Measurements from ENCODE around the gene DTNA. TPM values are rescaled to one million over a fixed set of nuclear protein-coding genes. Genes with fewer than 3 reads are reported as not detected.
"Not testable (repeated sequence)": the region's sequence is repeated elsewhere in the genome, so short reads cannot be mapped to it uniquely, and the experiment has no call there.

DTNA gene
- 0.05 TPM for polyA plus RNA-seq (2013)

DNA sequence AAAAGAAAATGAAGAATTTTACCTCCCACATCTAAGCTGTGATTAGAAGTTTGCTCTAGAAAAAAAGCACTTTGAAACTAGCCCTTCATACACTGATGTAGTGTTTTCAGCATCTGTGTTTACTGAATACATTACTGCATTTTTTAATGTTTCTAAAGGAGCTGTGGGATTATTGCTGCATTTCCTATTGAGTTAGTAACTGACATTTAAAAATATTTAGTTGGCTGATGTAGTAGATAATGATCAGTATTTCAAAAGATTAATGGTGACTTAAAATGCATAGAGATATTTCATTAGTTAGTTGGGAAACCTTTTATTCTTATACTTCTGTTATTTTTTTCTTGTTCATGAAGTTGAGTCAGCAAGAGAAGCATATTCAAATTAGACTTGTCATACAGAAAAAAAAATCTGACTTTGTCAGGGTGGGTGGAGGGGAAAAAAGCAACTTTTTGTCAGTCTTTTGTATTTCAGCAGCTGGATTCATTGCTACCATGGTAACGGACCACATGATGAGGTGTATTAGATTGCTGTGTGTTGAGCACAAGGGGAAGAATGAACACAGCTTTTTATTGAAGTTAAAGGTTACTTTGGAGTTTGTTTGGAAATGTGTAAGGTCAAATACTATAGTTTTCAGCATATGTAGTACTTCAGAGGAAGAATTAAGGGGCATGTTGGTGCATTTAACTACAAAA lies at the start of gene DTNA:
Gene DTNA, plus strand, starts transcription at position 549 of the 692 bp plus-strand sequence. CDS start 45,679 bp downstream, outside the sequence.
- H3K4me1 ChIP-seq (ENCODE audit: control extremely low read depth in 1 of 4, control insufficient read depth in 4 of 4, insufficient read depth in 4 of 4, low read length in 3 of 4), result no peaks in the 10 kb centered on the region
- peaks cover 0 to 3% (median 2%) of the 10 kb centered on the region in 5 experiments for H3K27me3 ChIP-seq (replicated peaks in 2 of 5; ENCODE audit: control insufficient read depth in 4 of 5, insufficient read depth in 5 of 5, low read length in 4 of 5)
- ChIA-PET POLR2A (no interaction called here), CTCF (interaction anchor here (0.9 to 1.1 kb wide), 2 partner anchors 20 to 21 kb away, joined by 3 read pairs; no protein-coding TSS in a partner anchor)
- no peak within 1 kb of the TSS for H3K4me3 ChIP-seq (ENCODE audit: control insufficient read depth in 1 of 7, extremely low read depth in 1 of 7, insufficient read depth in 4 of 7, low read depth in 2 of 7, low read length in 6 of 7)
- no peaks in the 10 kb centered on the region for H3K36me3 ChIP-seq (ENCODE audit: control insufficient read depth in 4 of 4, insufficient read depth in 4 of 4, low read length in 3 of 4)
- no peak within 1 kb of the TSS for H3K27ac ChIP-seq (ENCODE audit: insufficient read depth in 1 of 2, low read depth in 1 of 2, low read length in 2 of 2, poor library complexity in 1 of 2, severe bottlenecking in 2 of 2)
- 85% methylated on average over 1 of the region's 1 CpG for WGBS (ENCODE audit: insufficient coverage)
- DNase-seq, result peak; percentile 40 to 83 (median 75)
- H3K9me3 ChIP-seq (ENCODE audit: control extremely low read depth in 1 of 5, control insufficient read depth in 4 of 5, insufficient read depth in 2 of 5, low read depth in 1 of 5, low read length in 4 of 5), result no peaks in the 10 kb centered on the region

GRCh38 chr18:34660572-34660971 lies 49.5 kb upstream of the DTNA start:
- Histone ChIP-seq H3K9me3 (ENCODE audit: control extremely low read depth in 1 of 5, control insufficient read depth in 4 of 5, insufficient read depth in 2 of 5, low read depth in 1 of 5, low read length in 4 of 5) (no peaks in the 10 kb centered on the region), H3K4me3 (ENCODE audit: control insufficient read depth in 1 of 7, extremely low read depth in 1 of 7, insufficient read depth in 4 of 7, low read depth in 2 of 7, low read length in 6 of 7) (no peak overlapping the region), H3K27me3 (replicated peaks in 2 of 5; ENCODE audit: control insufficient read depth in 4 of 5, insufficient read depth in 5 of 5, low read length in 4 of 5) (no peaks in the 10 kb centered on the region), H3K4me1 (ENCODE audit: control extremely low read depth in 1 of 4, control insufficient read depth in 4 of 4, insufficient read depth in 4 of 4, low read length in 3 of 4) (peaks cover 0 to 10% (median 3%) of the 10 kb centered on the region in 4 experiments), H3K36me3 (ENCODE audit: control insufficient read depth in 4 of 4, insufficient read depth in 4 of 4, low read length in 3 of 4) (no peaks in the 10 kb centered on the region), H3K27ac (ENCODE audit: insufficient read depth in 1 of 2, low read depth in 1 of 2, low read length in 2 of 2, poor library complexity in 1 of 2, severe bottlenecking in 2 of 2) (no peak overlapping the region)
- POLR2A ChIA-PET, result no interaction called here
- no peak for DNase-seq
- WGBS (ENCODE audit: insufficient coverage), result 100% methylated on average over 1 of the region's 2 CpGs
- CTCF ChIA-PET, result interaction anchor here (0.9 to 2.6 kb wide), 12 partner anchors 8 to 232 kb away, joined by 3 to 24 read pairs (median 5); no protein-coding TSS in a partner anchor

DNA sequence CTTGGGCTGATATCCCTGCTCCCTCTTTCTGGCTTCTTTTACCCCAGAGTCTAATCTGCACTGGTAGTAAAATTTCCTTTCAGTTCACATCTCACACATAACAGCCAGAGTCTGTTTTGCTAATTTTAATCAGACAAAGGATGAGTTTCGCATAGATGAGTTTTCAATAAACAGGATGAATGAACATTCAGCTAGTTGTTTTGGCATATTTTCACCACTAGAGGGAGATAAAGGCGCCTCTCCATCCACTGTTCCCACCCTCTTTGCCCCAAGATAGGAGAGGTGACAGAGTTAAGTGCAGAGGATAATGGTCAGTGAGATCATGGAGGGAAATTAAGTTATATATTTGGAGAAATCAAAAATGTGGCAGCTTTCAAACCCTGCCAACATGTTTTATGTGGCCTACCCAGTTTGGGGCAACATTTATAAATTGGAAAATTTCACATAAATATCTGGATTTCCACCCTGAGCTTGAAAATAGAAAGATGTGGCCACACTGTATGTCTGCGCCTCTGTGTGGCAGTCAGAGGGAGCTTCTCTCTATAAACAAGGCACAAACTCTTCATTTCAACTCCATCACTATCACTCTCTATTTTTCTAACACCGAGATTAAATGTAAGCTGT lies 48.5 kb upstream of the DTNA start:
- POLR2A ChIA-PET, result no interaction called here
- CTCF ChIA-PET, result interaction anchor here (0.6 to 2.6 kb wide), 21 partner anchors 9 to 473 kb away, joined by 3 to 24 read pairs (median 4); no protein-coding TSS in a partner anchor
- 100% methylated on average over 1 of the region's 4 CpGs for WGBS (ENCODE audit: insufficient coverage)
- Histone ChIP-seq H3K4me1 (ENCODE audit: control extremely low read depth in 1 of 4, control insufficient read depth in 4 of 4, insufficient read depth in 4 of 4, low read length in 3 of 4) (peaks cover 0 to 10% (median 3%) of the 10 kb centered on the region in 4 experiments), H3K4me3 (ENCODE audit: control insufficient read depth in 1 of 7, extremely low read depth in 1 of 7, insufficient read depth in 4 of 7, low read depth in 2 of 7, low read length in 6 of 7) (no peak overlapping the region), H3K27me3 (replicated peaks in 2 of 5; ENCODE audit: control insufficient read depth in 4 of 5, insufficient read depth in 5 of 5, low read length in 4 of 5) (no peaks in the 10 kb centered on the region), H3K36me3 (ENCODE audit: control insufficient read depth in 4 of 4, insufficient read depth in 4 of 4, low read length in 3 of 4) (no peaks in the 10 kb centered on the region), H3K9me3 (ENCODE audit: control extremely low read depth in 1 of 5, control insufficient read depth in 4 of 5, insufficient read depth in 2 of 5, low read depth in 1 of 5, low read length in 4 of 5) (no peaks in the 10 kb centered on the region), H3K27ac (ENCODE audit: insufficient read depth in 1 of 2, low read depth in 1 of 2, low read length in 2 of 2, poor library complexity in 1 of 2, severe bottlenecking in 2 of 2) (no peak overlapping the region)
- peak; percentile 38 to 59 (median 43) for DNase-seq

DNA sequence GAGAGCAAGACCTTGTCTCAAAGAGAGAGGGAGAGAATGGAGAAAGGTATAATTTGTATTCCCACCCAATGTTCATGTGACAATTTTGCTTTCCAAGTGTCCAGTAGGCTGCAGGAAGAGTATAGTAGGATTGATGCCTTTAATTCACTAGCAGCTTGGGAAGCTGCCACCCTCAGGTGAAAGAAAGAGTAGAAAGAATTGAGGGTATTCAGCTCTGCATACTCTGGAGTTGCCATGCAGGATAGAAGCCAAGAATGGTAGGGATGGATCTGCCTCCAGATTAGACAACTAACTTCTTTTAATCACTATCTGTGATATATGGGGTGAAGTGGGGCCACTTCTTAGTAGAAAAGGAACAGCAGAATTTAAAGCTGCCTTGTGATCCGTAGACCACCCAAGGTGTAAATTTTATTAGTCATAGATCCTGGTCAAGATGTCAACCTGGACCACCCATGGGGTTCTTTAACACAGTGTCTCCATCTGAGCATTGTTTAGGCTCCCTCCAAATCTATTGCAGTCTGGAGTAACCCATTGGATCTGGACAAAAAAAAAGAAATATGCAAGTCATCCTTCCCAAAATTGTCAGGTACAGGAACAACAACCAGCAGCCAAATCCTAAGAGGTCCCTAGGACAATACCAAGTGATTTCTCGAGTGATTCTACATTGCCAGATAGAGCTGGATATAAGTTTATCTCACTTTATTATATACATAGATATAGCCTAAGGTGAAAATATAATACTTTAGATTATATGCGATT lies 33.1 kb upstream of the DTNA start:
- Histone ChIP-seq H3K4me1 (ENCODE audit: control extremely low read depth in 1 of 4, control insufficient read depth in 4 of 4, insufficient read depth in 4 of 4, low read length in 3 of 4) (no peaks in the 10 kb centered on the region), H3K27me3 (replicated peaks in 2 of 5; ENCODE audit: control insufficient read depth in 4 of 5, insufficient read depth in 5 of 5, low read length in 4 of 5) (no peaks in the 10 kb centered on the region), H3K9me3 (ENCODE audit: control extremely low read depth in 1 of 5, control insufficient read depth in 4 of 5, insufficient read depth in 2 of 5, low read depth in 1 of 5, low read length in 4 of 5) (no peaks in the 10 kb centered on the region), H3K27ac (ENCODE audit: insufficient read depth in 1 of 2, low read depth in 1 of 2, low read length in 2 of 2, poor library complexity in 1 of 2, severe bottlenecking in 2 of 2) (no peak overlapping the region), H3K36me3 (ENCODE audit: control insufficient read depth in 4 of 4, insufficient read depth in 4 of 4, low read length in 3 of 4) (no peaks in the 10 kb centered on the region), H3K4me3 (ENCODE audit: control insufficient read depth in 1 of 7, extremely low read depth in 1 of 7, insufficient read depth in 4 of 7, low read depth in 2 of 7, low read length in 6 of 7) (no peak overlapping the region)
- no CpG with 5 or more reads among the region's 3 CpGs for WGBS (ENCODE audit: insufficient coverage)
- ChIA-PET POLR2A (no interaction called here), CTCF (interaction anchor here (1.3 kb wide), 1 partner anchor 16 kb away, joined by 4 read pairs; no protein-coding TSS in a partner anchor)
- DNase-seq, result no peak

DNA sequence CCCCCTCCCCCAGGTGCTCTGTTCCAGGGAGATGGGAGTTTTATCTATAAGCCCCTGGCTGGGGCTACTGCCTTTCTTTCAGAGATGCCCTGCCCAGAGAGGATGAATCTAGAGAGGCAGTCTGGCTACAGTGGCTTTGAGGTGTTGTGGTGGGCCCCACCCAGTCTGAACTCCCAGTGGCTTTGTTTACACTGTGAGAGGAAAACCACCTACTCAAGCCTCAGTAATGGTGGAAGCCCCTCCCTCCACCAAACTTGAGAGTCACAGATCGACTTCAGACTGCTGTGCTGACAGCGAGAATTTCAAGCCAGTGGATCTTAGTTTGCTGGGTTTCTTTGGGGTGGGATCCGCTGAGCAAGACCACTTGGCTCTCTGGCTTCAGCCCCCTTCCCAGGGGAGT lies 20.3 kb upstream of the DTNA start:
- H3K27me3 ChIP-seq (replicated peaks in 2 of 5; ENCODE audit: control insufficient read depth in 4 of 5, insufficient read depth in 5 of 5, low read length in 4 of 5); CTCF ChIA-PET; H3K4me1 ChIP-seq (ENCODE audit: control extremely low read depth in 1 of 4, control insufficient read depth in 4 of 4, insufficient read depth in 4 of 4, low read length in 3 of 4); H3K27ac ChIP-seq (ENCODE audit: insufficient read depth in 1 of 2, low read depth in 1 of 2, low read length in 2 of 2, poor library complexity in 1 of 2, severe bottlenecking in 2 of 2); DNase-seq; POLR2A ChIA-PET; H3K4me3 ChIP-seq (ENCODE audit: control insufficient read depth in 1 of 7, extremely low read depth in 1 of 7, insufficient read depth in 4 of 7, low read depth in 2 of 7, low read length in 6 of 7); H3K36me3 ChIP-seq (ENCODE audit: control insufficient read depth in 4 of 4, insufficient read depth in 4 of 4, low read length in 3 of 4); H3K9me3 ChIP-seq (ENCODE audit: control extremely low read depth in 1 of 5, control insufficient read depth in 4 of 5, insufficient read depth in 2 of 5, low read depth in 1 of 5, low read length in 4 of 5): not testable (repeated sequence)
- WGBS (ENCODE audit: insufficient coverage), result 100% methylated on average over 2 of the region's 3 CpGs

GRCh38 chr18:34691614-34692013 lies 18.5 kb upstream of the DTNA start:
- H3K27ac ChIP-seq (ENCODE audit: insufficient read depth in 1 of 2, low read depth in 1 of 2, low read length in 2 of 2, poor library complexity in 1 of 2, severe bottlenecking in 2 of 2), result no peak overlapping the region
- POLR2A ChIA-PET, result no interaction called here
- no peak for DNase-seq
- H3K36me3 ChIP-seq (ENCODE audit: control insufficient read depth in 4 of 4, insufficient read depth in 4 of 4, low read length in 3 of 4), result no peaks in the 10 kb centered on the region
- H3K4me1 ChIP-seq (ENCODE audit: control extremely low read depth in 1 of 4, control insufficient read depth in 4 of 4, insufficient read depth in 4 of 4, low read length in 3 of 4), result no peaks in the 10 kb centered on the region
- H3K9me3 ChIP-seq (ENCODE audit: control extremely low read depth in 1 of 5, control insufficient read depth in 4 of 5, insufficient read depth in 2 of 5, low read depth in 1 of 5, low read length in 4 of 5), result no peaks in the 10 kb centered on the region
- no peak overlapping the region for H3K4me3 ChIP-seq (ENCODE audit: control insufficient read depth in 1 of 7, extremely low read depth in 1 of 7, insufficient read depth in 4 of 7, low read depth in 2 of 7, low read length in 6 of 7)
- H3K27me3 ChIP-seq (replicated peaks in 2 of 5; ENCODE audit: control insufficient read depth in 4 of 5, insufficient read depth in 5 of 5, low read length in 4 of 5), result no peaks in the 10 kb centered on the region
- CTCF ChIA-PET, result no interaction called here

Data from common myeloid progenitor, CD34-positive (primary cell).